Retina (tissue), 1 donor: ENCODE results near the gene GCG.

Experiments used
- DNase-seq: peaks from one replicate; pipeline ENCODE4 v3.0.0-alpha.2; 2016

Gene GCG

DNA sequence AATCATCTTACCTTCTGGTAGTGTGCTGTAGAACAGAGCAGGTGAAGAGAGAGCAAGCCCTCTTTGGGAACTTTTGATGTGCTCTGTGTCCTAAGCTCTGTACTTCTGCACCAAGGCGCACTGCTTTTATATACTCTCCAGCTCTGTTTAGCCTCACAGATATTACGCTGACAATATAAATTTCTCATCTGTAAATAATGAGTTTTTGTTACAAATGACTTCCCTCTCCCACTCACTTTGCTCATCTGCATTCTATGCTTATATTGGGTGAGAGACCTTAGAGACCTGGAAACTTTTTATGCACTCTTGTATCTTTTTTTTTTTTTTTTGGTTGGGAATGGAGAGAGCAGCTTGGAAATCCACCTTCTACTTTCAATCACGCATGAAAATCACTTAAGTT is at the start of gene GCG:
GCG (minus strand) TSS at position 101 of the 400 bp plus-strand sequence. CDS start 3,069 bp downstream, outside the sequence.
- DNase-seq: no peak

DNA sequence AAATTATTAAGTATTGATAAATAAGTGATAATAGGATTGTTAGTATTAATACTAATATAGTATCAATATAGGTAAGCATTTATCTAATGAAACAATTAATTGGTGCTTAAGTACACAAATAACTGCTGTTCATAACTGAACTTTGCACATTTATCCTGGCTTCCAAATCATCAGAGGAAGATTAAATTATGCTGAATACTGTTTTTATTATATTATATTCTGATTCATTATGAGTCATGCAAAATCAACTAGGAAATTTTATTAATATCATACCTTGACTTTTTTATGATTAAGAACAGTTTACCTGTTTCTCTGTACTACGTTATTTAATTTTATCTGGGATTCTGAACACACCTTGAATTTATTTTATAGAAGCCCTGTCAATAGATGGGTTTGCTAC is 48.6 kb upstream of the GCG start:
- DNase-seq: no peak

DNA sequence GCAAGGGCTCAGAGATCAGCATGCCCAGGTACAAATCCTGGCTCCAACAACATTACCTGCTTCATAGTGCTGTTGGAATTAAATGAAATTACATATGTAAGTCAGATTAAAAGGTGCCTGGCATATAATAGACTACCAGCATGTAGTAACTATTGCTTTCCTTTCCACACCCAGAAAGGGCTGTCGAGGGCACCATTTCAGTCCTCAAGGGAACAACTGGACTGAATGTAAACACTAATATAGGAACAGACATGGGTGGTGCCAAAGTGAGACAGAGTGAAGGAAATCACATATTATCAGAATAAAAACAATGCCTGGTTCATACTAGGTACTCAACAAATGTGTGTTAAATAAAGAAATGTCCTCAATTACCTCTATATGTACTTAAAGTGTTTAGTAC is 47.9 kb upstream of the GCG start:
- DNase-seq: no peak

DNA sequence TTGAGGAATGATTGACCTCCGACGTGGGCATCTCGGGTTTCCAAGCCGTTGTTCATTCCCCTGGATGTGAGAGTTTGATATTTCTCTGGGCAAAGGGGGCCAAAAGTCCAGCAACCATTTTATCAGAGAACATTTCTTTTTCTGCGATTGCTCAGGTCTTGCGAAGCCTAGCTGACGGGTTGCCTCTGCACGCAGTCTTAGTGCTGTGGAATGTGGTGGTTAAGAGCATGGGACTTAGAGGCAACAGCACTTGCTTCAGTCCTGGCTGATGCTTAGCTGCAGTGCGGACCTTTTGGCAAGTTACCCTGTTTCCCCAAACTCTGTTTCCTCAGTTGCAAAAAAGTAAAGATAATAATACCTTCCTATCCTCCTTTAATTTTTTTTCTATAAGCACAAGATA is 46.2 kb upstream of the GCG start:
- DNase-seq: no peak

DNA sequence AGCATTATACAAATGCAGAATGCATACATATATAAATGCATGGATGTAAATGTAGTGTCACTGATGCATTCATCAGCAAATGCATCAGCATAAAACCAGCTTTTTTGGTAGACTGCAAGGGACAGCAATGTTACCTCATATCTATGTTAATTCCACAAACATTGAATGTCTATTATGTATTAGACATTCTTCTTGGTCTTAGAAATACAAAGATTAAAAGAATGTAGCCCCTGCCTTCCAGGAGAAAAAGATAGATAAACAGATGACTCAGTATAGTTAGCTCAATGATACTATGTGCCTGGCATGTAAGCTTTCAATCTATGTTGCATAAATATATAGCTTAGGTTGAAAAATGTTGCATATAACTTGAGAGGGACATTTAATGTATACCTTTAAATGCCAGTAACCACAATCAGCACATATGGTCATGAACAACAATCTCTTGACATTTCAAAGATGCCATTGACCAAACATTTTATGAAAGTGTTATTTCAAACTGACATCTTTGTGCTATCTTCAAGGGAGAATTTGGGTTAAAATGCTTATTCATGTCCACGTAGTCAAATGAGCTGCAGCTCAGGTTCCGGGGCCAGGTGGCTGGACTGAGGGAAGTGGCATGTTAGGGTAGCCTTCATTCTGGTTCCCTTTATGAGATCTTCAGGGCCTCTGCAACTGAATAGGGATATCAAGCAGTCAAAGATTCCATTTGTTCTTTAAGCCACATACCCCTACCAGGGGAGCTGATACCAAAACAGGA is 45.2 kb upstream of the GCG start:
- DNase-seq: no peak

DNA sequence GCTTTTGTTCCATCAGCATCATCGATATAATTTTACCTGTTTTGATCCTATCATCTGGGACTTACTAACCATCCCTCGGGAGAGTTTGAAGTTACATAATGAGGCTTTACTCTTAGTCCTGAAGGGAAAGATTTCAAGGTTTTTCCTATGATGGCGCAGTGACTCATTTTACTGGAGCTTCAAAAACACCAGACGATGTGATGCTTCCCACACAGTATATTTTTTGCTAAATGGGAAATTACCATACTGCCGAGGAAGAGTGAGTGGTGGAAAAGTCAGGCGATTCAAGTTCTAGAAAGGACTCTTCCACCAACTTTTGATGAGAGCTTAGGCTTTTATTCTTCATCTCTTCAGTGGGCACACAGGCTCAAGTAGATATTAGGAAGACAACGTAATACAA is 44.6 kb upstream of the GCG start:
- no peak for DNase-seq

DNA sequence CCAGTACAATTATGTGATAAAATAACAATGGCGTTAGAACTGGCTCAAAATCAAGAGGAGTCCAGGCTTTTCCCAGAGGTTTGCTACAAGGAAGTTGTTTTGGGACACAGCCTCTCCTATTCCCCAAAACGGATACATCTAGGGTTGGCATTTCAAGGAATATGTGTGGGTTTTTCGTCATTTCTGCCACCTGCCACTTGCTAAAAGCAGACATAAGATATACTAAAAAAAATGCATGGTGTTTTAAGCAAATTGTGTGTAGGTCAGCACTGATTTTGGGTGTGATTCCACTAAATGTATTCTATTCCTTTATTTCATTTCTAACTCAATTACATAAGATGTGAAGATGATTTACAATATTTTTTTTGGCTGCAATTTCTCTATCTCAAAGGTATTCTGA is 36.4 kb upstream of the GCG start:
- no peak for DNase-seq

DNA sequence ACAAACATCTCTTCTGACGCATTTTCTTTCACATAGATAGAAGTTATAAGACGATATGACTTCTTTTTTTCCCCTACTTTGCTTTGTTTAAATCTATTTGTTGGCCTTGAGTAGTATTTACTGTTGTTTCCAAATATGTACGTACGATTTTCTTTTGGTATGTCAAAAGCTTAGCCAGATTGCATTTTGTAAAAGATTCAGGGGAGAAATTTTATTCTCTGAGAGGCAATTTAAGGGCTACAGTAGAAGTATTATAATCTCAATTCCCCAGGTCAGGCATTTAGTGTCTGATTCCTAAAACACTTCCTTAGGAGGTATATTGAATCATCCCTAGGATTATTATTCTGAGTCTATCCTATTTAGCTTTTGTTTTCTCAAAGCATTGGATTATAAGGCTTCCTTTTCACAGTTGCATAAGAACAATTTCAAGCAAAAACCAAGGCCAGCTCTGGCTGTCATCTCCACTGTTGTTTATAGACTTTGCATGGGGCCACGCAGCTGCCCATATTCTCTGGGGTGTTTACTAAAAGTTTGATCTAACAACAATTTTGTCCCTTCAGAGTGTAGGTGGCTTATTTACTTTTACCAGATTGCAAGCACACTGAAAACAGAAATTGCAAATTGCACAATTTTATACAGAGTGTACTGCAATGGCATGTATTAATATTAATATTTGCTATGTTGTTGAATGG is 33.6 kb upstream of the GCG start:
- no peak for DNase-seq

DNA sequence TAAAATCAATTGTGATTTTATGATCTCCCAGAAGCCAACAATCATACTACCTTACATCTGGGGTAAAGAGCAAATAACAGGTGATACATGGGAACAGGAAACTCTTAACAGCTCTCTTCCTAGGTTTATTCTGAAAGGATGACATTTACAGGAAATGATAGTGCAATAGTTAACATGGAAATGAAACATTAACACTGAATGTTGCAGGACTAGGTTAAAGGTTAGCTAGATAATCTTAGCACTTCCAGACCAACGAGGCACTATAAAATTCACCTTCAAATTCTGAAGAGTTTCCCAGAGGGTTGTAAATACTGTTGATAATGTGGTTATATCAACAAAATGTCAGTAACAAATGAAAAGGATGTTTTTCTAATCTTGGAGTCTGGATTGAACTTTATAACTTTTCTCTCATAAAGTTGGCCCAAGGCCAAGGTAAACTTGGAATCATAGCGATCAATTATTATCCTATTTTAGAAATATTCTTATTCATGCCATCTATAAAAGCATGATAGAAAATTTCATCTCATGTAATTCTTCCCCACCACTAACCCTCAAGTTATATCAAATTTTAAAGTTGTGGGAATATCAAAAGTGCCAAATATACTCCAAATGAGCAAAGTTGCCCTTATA is 32.9 kb upstream of the GCG start:
- no peak for DNase-seq

DNA sequence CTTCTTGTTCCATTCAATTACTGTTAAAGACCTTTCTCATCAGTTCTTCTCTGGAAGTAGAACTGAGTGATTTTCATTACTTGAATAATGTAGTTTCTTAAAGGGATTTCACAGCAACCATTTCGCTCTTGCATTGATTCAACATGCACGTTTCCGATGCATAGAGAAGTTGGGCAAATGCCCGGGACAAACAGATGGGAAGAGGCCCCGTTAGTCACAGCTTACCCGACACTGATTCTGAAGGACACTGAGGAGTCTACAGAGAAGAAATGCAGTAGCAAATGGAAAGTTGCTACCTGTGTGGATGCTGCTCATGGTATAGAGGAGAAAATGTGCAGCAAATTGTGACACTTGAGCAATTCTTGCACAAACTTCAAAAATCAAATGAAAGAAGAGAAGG is 32.3 kb upstream of the GCG start:
- DNase-seq: no peak

DNA sequence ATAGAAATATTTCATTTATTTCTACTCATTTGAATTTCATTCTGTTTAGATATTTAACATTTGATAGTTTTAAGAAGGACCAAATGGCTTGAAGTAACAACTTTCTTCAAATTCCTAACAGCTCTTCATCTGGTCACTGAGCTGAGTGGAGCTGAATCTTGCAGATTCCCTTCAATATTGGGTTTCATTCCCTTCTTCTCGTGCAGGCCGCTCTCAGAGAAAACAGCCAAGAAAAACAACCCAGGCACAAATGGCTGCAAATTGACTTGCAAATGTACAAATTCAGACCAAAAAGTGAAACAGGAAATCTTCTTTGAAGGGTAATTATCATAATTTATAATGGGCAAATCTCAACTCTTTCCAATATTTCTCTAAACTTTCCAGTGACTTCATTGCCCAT is 30.3 kb upstream of the GCG start:
- no peak for DNase-seq

DNA sequence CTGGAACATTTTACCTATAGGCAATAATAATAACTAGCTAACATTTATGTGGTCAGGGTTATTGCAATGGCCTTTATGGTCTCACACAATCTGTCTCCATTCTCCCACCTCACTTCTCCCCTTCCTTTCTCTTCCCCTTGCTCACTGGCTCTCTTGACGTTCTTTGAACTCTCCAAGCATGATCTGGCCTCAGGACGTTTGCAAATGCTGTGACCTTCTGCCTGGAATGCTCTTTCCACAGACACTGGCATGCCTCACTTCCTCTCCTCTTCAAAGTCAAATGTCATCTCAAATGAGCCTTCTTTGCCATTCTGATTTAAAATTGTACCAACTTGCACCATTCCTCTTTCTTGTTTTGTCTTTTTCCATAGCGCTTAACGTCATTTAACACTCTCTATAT is 25.3 kb upstream of the GCG start:
- DNase-seq: no peak

DNA sequence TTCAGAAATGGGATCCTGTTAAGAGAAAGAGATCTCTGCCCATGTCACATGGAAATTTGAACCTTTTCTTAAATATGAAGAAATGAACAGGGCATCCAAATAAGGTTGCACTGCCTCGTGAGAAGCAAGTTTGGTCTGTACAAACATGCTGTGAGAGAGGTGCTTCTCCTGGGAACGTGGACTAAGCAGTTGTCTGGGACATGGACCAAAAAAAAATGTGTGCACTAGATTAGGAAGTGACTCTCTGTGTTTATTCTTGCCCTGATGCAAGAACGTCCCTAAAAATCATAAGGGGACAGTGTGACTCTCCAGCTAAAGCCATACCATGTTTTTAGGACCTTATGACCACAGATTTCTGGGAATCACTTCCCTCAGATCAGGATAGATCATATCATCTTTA is 23.7 kb upstream of the GCG start:
- DNase-seq: no peak

DNA sequence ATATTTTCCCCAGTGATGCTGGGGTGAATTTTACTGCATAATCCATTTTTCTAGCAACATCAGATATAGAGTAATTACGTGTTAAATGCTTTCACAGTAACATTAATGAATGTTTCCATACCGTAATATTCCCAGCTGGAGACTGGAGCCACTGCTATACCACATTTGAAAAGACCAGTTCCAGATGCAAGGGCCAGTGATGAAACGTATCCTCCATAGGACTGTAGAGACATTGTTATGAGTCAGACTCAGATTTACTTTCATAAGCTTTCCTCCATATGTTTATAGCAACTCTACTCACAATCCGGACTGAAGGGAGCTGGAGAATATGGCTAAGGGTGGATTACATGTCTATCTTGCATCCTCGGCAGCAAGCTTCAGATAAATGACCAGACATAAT is 22.7 kb upstream of the GCG start:
- no peak for DNase-seq

DNA sequence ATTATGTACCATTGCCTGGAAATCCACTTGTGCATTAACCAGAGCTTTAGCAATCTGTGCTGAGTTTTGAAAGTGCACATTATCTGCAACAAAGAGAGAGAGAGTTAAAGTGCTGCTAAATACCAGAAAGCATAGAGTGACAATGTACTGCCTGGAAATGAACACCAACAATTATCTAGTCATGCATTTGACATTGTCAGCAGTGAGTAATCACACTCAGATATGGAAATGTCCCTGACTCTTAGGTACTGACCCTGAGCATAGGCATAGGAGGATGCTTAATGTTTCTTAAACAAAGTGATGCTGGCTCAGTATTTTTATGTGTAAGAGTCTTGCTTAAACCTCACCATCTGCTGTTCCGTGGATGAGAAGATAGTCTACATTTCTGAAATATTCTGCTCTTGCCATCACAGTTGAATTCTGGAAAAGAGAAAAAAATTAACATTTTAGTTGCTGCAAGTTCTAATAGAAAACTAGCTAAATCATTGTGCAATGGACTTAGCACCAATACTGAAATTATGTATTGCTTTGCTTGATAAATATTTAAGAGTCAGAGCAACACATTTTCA is 20.8 kb upstream of the GCG start:
- no peak for DNase-seq

DNA sequence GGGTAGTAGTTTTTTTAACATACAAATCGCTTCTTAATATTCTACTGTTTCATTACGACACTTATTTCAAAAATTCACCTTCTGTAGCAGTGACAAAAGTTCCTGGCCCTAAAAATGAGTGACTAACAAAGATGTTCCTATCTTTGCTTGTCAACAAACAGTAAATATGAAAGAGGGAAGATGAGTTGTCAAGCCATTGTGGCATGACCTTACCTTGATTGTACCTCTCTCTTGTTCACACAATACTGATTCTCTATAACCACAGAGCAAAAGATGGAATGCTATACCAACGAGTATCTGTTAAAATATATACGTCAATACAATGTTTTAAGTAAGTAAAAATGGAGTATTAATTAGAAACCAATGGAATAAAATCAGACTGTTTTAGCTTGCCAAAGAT is 14.7 kb upstream of the GCG start:
- DNase-seq: no peak

DNA sequence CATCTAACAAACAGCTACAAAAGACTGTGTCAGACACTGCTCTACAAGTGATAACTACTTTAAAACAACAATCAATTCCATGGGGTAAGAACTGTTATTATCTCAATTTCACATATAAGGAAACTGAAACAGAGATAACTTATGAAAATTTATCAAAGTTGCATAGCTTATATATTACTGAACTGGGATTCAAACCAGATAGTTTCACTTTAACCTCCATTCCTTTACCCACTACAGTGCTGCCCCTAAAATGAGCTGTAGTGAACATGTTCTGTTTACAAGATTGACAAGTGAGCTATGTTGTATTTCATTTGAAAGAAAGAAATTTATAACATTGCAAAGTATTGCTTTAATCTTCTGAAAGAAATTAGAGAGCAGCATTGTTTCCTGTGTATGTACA is 14.1 kb upstream of the GCG start:
- no peak for DNase-seq

DNA sequence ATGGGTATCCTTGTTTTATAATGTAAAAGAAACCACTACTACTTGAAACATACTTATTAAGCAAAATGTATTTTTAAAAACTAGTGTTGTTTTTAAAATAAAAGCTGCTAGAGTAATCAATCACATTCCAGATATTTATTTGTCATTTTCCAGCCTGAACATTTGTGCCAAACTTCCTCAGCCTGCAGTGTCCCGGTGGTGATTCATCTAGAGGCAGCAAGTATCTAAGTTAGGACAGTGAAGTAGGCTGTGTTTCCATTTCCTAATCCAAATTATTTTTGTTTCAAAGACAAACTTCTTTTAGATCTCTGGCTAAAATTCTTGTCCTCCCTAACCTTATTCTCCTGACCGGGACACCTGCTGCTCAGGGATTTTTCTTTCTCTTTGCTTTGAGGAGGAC is 12.8 kb upstream of the GCG start:
- DNase-seq: no peak

DNA sequence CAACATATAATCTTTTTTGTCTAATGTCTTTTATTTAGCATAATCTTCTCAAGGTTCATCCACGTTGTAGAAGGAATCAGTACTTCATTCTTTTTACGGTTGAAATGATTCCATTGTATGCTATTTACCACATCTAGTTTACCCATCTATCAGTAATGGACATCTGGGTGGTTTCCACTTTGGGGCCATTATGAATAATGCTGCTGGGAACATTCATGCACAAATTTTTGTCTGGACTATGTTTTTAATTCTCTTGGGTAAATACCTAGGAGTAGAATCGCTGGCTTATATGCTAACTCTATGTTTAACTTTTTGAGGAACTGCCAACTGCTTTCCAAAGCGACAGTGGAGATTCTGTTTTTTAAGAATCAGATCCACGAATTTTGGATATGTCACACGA is 7.4 kb upstream of the GCG start:
- no peak for DNase-seq

DNA sequence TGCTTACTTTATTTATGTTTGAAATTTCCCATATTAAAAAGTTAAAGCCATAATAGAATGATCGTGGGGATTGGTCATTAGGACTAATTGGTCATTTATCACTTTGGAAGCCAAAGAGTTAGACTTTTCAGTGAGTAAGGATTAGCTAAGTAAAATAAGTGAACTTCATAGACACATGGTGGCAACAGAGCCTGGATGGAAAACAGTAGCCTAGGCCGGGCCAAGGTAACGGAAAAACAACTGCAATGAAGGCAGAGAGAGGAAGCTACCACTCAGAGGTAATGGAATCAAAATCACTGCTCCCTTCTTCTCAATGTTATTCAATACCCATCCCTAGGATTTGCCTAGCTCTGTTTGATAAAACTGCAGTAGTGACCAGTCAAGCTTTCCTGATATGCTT is 4.1 kb upstream of the GCG start:
- no peak for DNase-seq

DNA sequence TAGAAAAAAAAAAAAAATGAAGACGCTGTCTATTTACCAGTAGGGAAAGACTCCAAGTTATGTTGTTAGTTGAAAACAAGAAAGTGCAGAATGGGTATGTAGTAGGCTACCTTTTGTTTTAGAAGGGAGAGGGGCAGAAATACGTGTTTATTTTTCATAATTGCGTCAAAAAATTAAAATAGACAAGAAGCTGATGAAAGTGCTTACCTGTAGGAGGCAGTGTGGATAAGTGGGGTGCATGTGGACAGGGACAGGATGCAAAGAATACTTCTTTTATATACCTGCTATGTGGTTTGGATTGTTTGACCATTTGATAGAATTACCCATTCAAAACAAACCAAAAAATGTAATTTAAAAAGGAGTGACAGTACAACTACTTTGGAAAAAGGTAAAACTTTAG is 3.0 kb upstream of the GCG start:
- no peak for DNase-seq

DNA sequence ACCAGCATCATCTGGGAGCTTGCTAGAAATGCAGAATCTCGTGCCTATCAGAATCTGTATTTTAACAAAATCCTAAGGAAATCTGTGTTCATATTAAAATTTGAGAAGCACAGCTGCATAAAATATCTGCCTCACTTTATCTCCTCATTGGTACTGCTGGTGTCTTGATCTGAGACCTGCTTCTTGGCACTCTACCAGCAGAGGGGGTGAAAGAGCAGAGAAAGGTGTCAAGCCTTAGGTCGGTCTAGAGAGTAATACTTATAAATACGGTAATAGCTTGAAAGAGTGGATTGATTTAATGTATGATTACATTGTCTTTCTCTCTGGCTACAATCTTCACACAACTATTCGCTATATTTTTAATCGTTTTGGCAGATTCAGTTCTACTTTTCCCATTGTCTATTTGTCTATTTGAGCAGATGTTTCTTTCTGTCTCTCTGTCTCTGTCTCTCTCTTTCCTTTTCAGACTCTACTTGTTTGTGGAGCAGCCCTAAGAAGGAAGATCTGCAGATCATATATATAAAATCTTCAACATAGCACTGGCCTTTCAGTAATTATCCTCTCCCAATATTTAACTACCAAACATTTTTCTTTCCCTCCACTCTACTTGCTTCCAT is 1.7 kb upstream of the GCG start:
- peak; percentile 32 for DNase-seq

DNA sequence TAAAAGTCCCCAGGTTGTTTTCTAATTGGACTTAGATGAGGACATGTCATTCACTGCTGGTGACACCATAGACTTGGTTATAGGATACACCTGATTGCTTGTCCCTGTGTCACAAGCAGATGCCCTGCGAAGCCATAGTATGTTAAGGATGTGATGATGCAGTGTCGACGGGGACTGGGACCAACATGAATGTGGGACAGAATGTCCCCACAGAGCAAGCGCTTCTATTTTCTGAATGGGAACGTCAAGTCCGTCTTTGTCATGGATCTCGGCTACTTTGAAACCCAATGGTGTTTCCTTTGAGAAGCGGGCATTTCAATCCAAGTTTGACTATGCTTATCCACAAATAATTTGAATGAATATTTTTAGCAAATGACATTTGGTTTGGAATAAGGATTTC is 2.1 kb downstream of the GCG start:
- no peak for DNase-seq

DNA sequence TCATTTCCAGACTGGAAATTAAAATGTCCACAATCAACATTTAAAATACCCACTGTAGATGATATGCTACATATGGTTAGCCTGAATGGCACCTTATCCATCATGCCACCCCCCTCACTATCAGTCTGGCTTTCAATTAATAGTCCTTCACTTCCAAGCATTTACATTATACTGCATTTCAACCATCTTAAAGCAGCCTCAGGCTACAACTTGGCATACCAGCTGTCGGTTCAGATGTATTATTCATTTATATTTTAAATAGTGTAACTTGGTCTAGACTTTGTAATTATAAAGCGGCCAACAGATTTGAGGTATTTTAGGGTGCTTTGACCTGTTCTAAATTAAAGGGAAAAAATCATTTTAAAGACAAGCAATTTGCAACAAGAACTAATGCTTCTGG is 2.6 kb downstream of the GCG start:
- no peak for DNase-seq
